Stimulated activated CD4-positive, alpha-beta T cell treated with anti-CD3 and anti-CD28 coated beads, TNF-alpha, amount 100 ng/mL, for 1 hour (primary cell): ENCODE results near the gene GTSE1.

Source experiments
- DNase-seq, 3 donors: peaks; one replicate each; pipeline ENCODE4 v3.0.0-alpha.2; 2020; ENCODE audit warnings: low read depth in 3 of 3, low spot score in 1 of 3

GTSE1 gene

DNA sequence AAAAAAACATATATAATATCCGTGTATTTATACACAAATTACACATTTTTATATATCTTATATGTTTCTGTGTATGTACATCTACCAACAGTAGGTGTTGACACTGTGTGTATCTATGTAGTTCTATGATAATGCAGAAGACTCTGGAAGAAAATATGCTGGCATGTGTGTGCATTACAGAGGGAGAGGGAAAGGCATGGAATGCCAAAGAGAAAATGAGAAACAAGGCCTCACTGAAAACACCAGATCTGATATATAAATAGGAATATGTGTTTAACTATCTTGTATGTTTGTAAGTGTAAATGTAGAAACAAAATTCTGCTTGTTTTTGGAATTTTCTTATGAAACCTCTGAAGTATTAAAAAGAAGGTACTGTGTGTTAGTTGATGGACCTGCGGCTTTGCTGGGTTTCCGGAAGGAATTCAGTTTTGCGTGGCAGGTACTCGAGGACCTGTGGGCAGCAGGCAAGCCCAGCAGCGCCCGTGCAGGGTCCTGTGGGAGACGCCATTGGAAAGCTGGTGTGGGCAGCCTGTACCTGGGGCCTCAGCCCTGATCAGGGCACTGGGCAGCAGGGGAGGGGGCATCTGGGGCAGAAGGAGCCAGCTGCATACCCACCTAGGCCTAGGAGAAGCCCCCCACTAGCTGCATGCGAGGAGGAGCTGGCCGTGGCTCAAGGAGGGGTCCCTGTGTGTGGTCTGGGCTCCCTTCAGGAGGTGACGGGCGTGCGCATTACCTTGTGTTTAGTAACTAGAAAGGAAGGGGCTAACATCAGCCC, 31.2 kb downstream of the GTSE1 start:
- no peak for DNase-seq

DNA sequence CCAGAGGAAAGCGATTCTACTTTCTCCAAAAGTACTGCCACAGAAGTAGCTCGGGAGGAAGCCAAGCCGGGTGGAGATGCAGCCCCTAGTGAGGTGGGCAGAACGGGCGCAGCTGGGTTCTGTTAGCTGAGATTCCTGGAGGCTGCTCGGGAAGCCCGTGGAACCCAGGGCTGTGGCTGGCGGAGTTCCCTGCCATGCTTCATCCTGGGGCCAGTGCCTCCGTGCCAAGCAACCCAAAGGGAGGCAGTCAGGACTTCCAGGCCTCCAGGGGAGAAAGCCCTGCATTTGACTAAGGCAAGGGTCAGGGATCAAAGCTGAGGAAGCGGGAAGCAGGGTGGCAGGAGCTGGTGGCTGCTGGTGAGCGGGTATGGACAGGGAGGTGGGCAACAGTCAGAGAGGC, 32.1 kb downstream of the GTSE1 start:
- no peak for DNase-seq

DNA sequence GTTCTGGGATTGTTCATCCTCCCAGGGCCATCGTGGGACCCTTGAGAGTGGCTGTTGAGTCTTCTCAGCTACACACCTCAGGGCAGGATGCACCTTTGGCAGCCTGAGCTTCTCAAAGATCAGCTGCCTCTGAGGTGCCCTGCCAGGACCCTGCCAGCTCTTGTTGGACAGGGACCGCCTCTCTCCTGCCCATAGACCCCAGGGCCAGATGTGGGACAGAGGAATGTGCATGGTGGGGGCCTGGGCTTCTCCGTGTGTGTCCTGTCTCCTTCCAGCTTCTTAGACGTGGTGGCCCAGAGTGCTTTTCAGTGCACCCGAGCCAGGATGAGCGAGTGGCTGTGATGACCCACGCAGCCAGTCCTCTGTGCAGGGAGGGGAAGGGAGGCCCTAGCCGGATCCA, 32.9 kb downstream of the GTSE1 start:
- DNase-seq = no peak

DNA sequence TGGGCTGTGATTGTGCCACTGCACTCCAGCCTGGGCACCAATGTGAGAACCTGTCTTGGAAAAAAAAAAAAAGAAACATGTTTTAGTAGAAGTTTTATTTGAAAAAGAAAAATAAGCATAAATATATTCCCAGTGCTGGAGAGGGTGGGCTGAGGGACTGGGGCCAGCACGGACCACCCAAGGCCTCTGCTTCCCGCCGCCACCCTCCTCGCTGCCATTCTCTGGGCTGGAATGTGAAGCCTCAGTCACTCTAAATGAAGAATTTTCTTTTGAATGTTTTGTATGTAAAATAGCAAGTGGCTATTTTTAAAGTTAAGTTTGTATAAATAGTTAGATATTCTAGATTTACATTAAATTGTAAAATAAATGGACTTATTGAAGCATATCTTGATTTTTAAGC, 33.8 kb downstream of the GTSE1 start:
- no peak for DNase-seq

DNA sequence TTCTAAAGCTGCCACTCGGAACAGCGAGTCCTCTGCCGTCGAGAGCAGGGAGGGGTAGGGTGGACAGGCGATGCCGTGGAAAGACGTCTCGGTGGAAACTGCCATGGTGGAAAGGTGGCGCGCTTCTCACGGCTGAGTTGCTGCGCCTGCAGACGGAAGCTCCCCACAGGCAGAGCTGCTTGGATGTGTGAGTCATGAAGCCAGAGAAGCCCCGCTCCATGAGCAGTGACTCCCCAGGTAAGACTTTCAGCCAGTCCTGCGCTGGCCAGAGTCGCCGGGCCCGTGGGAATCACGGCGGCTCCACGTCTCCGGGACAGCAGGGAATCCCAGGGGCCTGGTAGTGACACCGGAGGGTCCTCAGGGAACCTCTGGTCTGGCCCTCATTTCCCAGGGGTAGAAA, 34.8 kb downstream of the GTSE1 start:
- DNase-seq = no peak

DNA sequence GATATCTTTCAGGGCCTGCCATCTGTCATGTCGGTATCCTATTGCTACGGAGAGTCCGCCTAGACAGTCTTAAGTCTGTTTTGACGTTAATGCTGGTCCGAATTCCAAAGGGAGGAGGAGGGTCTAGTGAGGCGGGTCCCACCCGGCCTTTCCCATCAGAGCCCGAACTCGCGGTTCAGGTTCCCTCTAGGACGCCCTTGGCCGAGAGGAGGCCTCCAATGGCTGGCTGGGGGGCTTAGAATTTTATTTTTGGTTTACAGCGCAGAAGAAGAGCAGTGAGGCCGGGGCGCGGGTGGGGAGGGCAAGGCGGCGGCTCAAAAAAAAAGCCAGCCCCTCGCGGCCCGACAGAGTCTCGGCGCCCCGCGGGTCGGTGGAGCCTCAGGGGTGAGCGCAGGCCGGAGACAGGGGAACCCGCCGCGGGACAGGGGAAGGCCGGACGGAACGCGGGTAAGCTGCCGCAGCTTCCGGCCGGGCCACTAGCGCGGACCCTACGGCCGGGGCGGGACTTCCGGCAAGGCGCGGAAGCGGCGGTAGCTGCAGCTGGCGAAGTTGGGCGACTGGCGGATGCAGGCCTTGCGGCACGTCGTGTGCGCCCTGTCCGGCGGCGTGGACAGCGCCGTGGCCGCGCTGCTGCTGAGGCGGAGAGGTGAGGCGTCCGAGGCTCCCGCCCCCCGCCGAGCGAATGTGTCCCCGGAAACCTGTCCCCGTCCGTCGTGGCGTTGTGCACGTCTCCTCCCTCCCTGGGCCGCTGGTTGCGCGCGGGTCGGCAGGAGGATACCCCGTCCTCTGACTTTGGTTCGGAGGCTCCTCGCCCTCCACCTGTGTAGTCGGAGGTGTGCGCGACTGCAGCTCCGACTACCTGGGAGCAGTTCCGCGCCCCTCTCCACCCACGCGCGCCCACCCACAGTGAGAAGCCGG, 38.8 kb downstream of the GTSE1 start, which contains the start of gene TRMU:
TSS of gene TRMU (plus strand) at position 514 of the 918 bp plus-strand sequence. CDS start at position 565, 51 bp downstream.
- peak in 2 of 3 donors; percentile 47 to 64 for DNase-seq

DNA sequence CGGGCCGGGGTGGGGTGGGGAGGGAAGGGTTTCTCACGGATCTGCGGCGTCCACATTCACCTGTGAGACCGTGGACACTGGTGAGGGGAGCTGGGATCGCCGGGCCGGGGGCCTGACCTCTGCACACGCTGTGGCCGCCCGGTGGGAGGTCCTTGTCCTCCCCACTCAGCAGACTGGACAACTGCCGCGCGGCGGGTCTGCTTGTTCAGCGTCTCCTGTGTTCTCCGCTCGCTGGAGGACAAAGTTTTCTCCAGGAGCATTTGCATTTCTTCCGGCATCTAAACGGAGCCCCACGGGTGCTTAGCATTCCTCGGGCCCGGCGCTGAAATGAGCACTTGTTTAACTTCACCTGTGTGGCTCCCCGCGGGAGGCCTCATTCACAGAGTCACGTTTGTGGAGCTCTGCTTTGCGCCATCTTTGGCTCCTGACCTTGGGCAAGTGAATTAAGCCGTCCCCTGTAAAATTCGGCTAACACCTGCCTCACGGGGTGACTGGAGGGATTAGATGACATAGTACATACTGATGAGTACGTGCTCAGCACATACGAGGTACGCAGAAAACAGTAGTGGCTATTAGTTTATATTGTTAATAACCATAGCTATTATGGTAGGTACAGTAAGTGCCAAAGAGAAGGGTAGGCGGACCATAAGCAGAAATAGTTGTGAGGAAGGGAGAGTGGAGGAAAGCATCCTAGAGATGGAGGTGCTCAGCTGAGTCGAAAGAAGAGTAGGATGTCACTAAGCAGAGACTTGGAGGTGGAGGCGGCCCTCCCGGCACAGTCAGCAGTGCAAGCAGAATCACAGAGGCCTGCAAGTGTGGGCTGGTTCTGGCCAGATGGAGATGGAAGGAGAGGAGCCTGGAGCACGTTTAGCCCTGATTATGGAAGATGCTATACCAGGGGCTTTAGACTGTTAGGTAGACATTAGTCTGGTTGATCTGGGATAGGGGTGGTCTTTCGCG, 39.7 kb downstream of the GTSE1 start:
- no peak for DNase-seq

DNA sequence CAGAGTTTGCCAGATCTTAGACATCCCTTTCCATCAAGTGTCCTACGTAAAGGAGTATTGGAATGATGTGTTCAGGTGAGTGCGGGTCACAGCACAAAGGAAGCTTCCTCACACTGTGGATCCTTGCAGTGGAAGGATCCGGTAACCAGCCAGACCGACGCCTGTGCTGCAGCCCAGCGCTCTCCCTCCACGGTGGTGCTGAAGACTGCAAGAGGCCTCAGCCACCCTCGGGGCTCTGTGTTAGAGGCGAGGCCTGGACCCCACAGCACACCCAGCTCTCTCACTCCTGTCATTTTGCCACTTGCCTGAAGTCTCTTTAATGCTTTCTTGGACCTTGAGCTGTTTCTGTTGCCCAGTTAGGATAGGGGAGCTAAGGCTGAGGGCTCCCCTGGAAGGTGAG, 41.2 kb downstream of the GTSE1 start:
- no peak for DNase-seq

DNA sequence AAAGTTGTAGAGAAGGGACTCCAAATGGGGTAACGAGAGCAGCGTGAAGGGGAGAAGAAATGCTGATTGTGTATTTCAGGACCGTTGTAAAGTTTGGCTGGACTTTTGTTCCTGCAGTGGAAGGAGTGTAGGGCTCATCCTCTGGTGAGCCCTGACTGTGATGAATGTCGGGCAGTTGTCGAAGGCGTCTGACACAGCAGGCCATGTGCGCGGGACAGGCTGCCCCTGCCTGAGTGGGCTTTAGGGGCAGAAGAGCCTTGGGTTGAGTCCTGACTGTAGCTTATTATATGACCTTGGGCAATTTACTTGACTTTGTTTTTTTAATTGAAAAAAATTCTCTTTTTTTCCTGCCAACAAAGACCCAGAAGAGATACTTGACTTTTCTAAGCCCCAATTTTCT, 42.0 kb downstream of the GTSE1 start:
- DNase-seq = no peak

DNA sequence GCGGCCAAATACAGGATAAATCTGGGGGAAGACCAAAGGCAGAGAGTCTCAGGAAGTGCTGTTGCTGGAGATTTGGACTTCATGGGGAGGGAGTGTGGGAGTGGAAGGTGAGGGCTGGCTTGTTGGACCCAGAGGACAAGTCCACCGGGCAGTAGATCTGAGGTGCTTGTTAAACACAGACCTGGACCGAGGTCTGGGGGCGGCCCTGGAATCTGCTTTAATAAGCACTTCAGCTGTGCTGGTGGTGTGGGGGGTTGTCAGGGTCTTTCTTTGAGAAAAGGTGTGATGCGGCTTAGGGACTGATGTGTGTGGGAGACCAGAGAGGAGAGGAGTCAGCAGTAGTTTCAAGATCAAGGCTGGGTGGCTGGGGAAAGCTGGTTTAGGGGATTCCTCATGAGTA, 43.3 kb downstream of the GTSE1 start:
- no peak for DNase-seq

DNA sequence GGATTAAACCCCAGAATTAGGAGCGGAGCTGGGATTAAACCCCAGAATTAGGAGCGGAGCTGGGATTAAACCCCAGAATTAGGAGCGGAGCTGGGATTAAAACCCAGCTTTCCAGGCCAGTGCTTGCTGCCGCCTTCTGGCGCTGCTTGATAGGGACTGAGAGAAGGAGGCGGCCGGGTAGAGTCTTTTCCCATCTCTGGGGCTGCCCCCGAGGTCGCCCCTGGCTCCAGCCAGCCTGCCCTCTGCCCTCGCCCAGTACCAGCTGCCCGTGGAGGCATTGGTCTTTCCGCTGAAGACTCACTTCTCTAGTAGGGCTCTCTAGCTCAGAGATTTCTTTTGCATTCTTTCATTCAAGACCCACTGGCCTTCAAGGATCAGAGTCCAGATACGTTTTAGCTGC, 44.0 kb downstream of the GTSE1 start:
- DNase-seq = no peak

DNA sequence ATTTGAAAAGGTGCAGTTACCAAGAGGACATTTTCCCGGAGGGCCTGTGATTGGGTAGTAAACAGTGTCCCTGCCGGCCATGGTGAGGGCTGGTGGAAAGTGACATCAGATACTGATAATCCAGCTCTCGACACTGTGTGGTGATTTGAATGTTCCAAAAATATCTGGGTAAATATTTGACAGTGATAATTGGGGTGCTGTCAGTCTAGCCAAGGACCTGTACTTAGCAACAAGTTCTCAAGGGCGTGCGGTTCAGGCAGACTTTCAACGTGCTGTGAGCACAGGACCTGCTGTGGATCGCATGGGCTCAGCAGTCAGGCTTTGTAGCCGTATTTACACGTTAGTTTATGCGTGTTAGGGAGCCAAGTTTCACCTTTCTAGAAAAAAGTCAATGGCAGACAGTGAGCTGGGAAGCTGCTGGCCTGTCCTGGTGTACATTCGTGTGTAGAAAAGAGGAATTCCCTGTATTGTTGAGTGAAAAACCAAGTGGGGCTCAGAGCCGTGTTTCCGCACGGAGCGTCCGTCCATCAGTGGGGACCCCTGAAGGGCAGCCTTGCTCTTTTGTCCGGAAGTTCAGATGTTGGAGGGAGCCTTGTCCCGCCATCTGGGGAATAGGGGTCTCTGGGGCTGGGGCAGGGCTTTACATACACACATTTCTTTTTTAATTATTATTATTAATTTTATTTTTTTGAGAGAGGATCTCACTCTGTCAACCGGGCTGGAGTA, 50.2 kb downstream of the GTSE1 start:
- no peak for DNase-seq

DNA sequence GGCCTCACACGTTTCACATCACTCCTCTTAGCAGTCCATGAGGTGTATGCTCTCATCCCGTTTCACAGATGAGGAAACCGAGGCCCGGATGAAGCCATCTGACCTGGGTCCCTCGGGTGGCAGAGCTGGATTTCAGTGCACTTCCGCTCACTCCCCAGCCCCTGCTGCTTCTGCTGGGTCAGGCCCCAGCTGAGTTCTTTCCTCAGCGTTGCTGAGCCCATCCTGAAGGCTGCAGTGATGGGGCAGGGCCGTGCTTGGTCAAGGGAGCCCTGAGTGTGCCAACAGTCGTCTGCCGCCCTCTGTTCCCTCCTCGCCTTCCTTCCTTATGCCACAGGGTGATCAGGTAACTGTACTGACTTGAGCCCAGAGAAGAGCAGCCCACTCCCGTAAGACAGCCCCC, 51.0 kb downstream of the GTSE1 start:
- no peak for DNase-seq

DNA sequence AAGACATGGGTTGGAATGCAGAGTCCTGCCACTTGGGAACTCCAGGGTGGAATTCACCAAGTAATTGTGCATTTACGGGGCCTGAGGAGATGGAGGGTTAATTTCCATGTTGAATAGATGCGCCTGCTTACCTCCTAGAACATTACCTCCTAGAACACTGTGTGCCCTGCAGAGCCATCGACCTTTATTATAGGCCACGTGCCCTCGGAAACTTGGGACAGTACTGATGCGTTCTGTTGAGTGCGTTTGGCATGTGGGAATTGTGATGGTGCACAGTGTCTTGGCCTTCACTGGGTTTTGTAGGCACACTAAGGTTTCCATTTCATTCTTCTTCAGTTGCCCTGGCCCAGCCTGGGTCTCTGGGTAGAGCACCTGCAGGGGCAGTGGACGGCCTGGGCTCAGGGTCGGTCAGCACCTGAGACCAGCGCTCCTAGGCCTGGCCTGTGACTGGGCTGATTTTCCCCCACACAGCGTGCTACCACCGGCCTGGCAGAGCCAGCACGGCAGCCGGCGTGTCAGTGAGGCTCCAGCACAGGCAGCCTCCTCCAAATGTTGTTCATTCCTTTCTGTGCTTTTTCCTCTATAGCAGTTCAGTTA, 51.5 kb downstream of the GTSE1 start:
- DNase-seq = no peak

DNA sequence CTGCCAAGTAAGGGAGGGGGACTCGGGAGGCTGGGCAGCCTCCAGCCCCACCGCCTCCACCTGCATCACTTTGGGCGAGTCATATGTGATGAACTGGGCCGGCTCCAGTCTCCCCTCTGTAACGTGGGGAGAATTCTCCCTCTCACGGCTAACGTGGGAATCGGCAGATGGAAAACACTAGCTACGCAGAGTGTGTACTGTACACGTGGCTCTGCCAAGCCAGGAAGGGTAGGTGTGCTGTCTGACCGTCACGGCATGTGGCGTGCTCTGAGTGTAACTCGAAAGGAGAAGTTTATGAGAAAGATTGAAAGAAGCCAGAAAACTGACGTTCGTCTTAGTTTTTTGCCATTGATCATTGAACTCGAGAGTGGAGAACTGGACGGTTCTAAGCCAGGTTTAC, 52.6 kb downstream of the GTSE1 start:
- no peak for DNase-seq

DNA sequence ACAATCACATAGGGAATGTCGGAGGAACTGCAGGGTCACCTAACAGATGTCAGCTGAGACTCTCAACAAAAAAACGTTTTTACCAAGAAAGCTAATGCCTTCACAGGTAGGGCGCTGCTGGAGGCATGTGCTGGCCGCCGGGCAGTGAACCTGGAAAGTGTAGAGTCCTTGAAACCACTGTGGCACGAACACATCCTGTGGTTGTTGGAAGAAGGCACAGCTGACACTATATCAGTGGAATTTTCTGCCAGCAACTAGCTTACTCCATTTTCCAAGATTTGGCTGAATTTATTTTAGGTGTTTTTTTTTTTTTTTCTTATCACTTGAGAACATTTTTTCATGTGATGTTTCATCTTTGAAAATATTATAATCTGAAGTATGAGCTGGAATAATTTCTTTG, 53.0 kb downstream of the GTSE1 start:
- no peak for DNase-seq

DNA sequence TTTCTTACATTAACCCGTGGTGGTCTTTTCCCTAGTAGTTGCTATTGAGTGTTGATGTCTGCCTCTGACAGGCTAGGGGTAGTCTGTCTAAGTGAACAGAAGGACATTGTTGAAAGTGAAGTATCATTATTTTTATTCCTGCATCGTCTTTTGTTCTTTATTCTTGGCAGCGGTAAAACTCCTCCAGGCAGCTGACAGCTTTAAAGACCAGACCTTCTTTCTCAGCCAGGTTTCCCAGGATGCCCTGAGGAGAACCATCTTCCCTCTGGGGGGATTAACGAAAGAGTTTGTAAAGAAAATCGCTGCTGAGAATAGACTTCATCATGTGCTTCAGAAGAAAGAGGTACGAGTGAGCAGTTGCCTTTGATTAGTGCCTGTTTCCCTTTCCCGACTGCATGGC, 53.5 kb downstream of the GTSE1 start:
- DNase-seq = no peak

DNA sequence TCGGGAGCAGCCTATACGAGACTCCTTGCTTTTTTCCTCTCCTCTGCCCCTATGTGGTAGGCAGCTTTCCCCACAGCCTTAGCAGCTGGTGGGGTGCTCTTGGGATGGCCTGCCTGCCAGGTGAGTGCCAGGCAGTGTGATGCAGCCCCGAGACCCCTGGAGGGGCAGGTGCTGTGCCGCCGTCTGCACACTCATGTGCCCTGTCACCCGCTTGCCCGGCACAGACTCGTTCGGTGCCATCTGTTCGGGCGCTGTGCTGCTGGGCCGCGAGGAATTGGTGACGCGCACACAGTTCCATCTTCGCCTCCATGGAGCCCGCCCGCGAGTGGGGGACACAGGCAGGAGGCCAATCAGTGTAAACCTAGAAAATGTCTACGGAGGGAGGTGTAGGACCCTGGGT, 54.0 kb downstream of the GTSE1 start:
- no peak for DNase-seq

DNA sequence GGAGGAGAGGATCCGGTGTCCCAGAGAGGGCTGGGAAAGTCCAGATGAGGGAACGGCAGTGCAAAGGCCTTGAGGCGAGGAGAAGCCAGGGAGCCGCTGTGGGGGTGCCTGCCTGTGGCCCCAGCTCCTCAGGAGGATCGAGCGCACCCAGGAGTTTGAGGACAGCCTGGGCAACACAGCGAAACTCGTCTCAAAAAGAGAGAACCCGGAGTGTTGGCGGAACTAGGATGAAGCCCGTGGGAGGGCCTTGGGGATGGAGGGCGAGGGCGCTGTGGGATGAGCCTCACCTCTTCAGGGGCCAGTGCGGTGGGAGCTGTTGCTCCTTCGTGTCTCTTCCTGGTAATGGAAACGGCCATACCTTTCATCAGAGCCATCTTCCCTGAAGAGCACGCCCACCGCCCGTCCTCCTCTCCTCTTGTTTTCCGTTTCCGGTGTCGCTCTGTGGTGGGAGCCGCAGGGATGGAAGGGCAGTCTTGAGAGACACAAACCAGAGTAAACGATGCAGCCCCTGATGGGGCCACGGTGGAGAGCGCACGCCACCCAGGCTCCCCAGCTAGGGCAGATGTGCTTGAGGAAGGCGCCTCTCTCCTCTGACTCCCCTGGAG, 54.6 kb downstream of the GTSE1 start:
- no peak for DNase-seq

DNA sequence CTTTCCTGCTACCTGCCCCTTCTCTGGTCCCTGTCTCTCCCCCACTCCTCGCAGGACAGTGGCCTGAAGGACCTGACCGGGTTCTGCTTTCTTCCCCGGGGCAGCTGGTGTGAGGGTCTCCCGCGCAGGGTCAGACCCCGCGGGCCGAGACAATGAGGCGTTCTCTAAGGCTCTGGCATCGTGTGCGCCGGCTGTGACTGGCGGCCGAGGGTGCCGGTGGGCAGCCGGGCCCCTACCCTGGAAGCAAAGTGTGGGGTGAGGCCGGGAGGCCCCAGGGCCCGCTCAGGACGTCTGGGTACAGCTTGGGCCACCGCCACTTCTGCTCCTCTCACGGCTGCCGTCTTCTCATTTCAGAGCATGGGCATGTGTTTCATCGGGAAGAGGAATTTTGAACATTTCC, 55.1 kb downstream of the GTSE1 start:
- DNase-seq = no peak
